GM23338 (cell line): Measurements from ENCODE around the gene DLX4. TPM values are rescaled to one million over a fixed set of nuclear protein-coding genes. Genes with fewer than 3 reads are reported as not detected.
A peak's percentile ranks its signal among the peaks of the same experiment; 100 is the strongest.

ENCODE experiments used
- ATAC-seq: fragments of 200-7000 bp; cut with Tn5 transposase; 3 replicates; pipeline ENCODE4 v1.9.1; 2020
- DNase-seq: peaks from one replicate; pipeline ENCODE4 v3.0.0-alpha.2; 2015; ENCODE audit warnings: low spot score
- H2AFZ ChIP-seq: fragments of 200-600 bp; sonication (generic); 2 replicates; pipeline ENCODE4 v1.8.0; 2016; ENCODE audit warnings: antibody characterized with exemption, mild to moderate bottlenecking, moderate library complexity
- H3F3A ChIP-seq: fragments of 200-600 bp; sonication (generic); replicated peaks from 2 replicates; pipeline ENCODE4 v1.8.0; 2017; ENCODE audit warnings: antibody characterized with exemption, mixed run types, low read depth
- H3K27ac ChIP-seq: fragments of 200-600 bp; sonication (generic); 2 replicates; pipeline ENCODE4 v1.6.1; 2016; ENCODE audit warnings: low read depth
- H3K27me3 ChIP-seq: fragments of 200-600 bp; sonication (generic); 2 replicates; pipeline ENCODE4 v1.8.0; 2016; ENCODE audit warnings: mild to moderate bottlenecking, mixed run types, moderate library complexity; ENCODE audit not compliant: insufficient read depth
- H3K36me3 ChIP-seq: fragments of 200-600 bp; sonication (generic); 2 replicates; pipeline ENCODE4 v1.8.0; 2016; ENCODE audit warnings: mild to moderate bottlenecking; ENCODE audit not compliant: insufficient read depth
- H3K4me1 ChIP-seq: fragments of 200-600 bp; sonication (generic); 2 replicates; pipeline ENCODE4 v1.8.0; 2016; ENCODE audit warnings: mild to moderate bottlenecking, moderate library complexity; ENCODE audit not compliant: insufficient read depth
- H3K4me2 ChIP-seq: fragments of 200-600 bp; sonication (generic); 2 replicates; pipeline ENCODE4 v1.7.1; 2017; ENCODE audit warnings: mixed run types
- H3K4me3 ChIP-seq: fragments of 200-600 bp; sonication (generic); 2 replicates; pipeline ENCODE4 v1.6.1; 2016; ENCODE audit warnings: mixed run types
- H3K79me2 ChIP-seq: fragments of 200-600 bp; sonication (generic); replicated peaks from 2 replicates; pipeline ENCODE4 v1.8.0; 2017; ENCODE audit warnings: mild to moderate bottlenecking; ENCODE audit not compliant: insufficient read depth
- H3K9me2 ChIP-seq: fragments of 200-600 bp; sonication (generic); 2 replicates; pipeline ENCODE4 v1.8.0; 2017; ENCODE audit not compliant: insufficient read depth
- H4K20me1 ChIP-seq: fragments of 200-600 bp; sonication (generic); replicated peaks from 2 replicates; pipeline ENCODE4 v1.8.0; 2017; ENCODE audit warnings: mild to moderate bottlenecking; ENCODE audit not compliant: insufficient read depth
- H3K27ac Mint-ChIP-seq: 2 replicates; pipeline ENCODE4 v1.8.0; 2020; ENCODE audit warnings: inconsistent platforms, mild to moderate bottlenecking, moderate library complexity, mixed read lengths
- H3K27me3 Mint-ChIP-seq: 3 replicates; pipeline ENCODE4 v1.8.0; 2022; ENCODE audit warnings: low read depth, mild to moderate bottlenecking, moderate library complexity, mixed read lengths, inconsistent platforms; ENCODE audit not compliant: insufficient read depth, poor library complexity
- H3K36me3 Mint-ChIP-seq: 3 replicates; pipeline ENCODE4 v1.8.0; 2021; ENCODE audit warnings: low read depth, mild to moderate bottlenecking, inconsistent platforms, moderate library complexity, mixed read lengths
- H3K4me1 Mint-ChIP-seq: 3 replicates; pipeline ENCODE4 v1.8.0; 2020; ENCODE audit warnings: mild to moderate bottlenecking, inconsistent platforms, mixed read lengths
- H3K4me3 Mint-ChIP-seq: 3 replicates; pipeline ENCODE4 v1.8.0; 2021; ENCODE audit warnings: moderate library complexity, mild to moderate bottlenecking, inconsistent platforms, mixed read lengths
- H3K9me3 Mint-ChIP-seq: 3 replicates; pipeline ENCODE4 v1.8.0; 2020; ENCODE audit warnings: moderate library complexity, mild to moderate bottlenecking, inconsistent platforms, mixed read lengths
- CTCF ChIP-seq, 2 experiments: fragments of 200-600 bp in 1 of 2; sonication (generic) in 1 of 2; conservative IDR thresholded peaks; 2 replicates each; pipeline versions ENCODE4 v1.5.1 to v1.6.1; 2016 to 2017; ENCODE audit warnings: antibody characterized with exemption in 2 of 2, low read depth in 2 of 2, mild to moderate bottlenecking in 2 of 2, moderate library complexity in 1 of 2
- EZH2 ChIP-seq: fragments of 200-600 bp; sonication (generic); IDR thresholded peaks from one replicate; pipeline ENCODE4 v1.8.0; 2017; ENCODE audit warnings: antibody characterized with exemption, mild to moderate bottlenecking, low read depth; ENCODE audit not compliant: unreplicated experiment
- EZH2phosphoT487 ChIP-seq: fragments of 200-600 bp; sonication (generic); IDR thresholded peaks from one replicate; pipeline ENCODE4 v1.8.1; 2018; ENCODE audit warnings: antibody characterized with exemption; ENCODE audit not compliant: unreplicated experiment
- JUNB ChIP-seq: IDR thresholded peaks from one replicate; pipeline ENCODE4 v1.6.1; 2016; ENCODE audit warnings: antibody characterized with exemption; ENCODE audit not compliant: unreplicated experiment
- NANOG ChIP-seq: IDR thresholded peaks from 2 replicates; pipeline ENCODE4 v1.6.1; 2016; ENCODE audit warnings: antibody characterized with exemption, borderline replicate concordance
- POLR2AphosphoS5 ChIP-seq: IDR thresholded peaks from 2 replicates; pipeline ENCODE4 v1.6.1; 2016; ENCODE audit warnings: antibody characterized with exemption, low read depth
- REST ChIP-seq: IDR thresholded peaks from one replicate; pipeline ENCODE4 v1.6.1; 2018; ENCODE audit warnings: antibody characterized with exemption; ENCODE audit not compliant: unreplicated experiment
- ZNF331 ChIP-seq: fragments of 250-450 bp; sonication (Bioruptor Pico); IDR thresholded peaks from 2 replicates; pipeline ENCODE4 v1.5.0; 2020; ENCODE audit warnings: low read depth, mild to moderate bottlenecking, moderate library complexity
- ZNF462 ChIP-seq: fragments of 250-450 bp; sonication (Bioruptor Pico); IDR thresholded peaks from 2 replicates; pipeline ENCODE4 v1.5.0; 2020; ENCODE audit warnings: mild to moderate bottlenecking, moderate library complexity
- polyA plus RNA-seq: library from polyadenylated mRNA; unstranded; fragments of >200 nt; fragmentation: Nextera tagmentation; extraction: Ambion mirVana; gene quantifications from 2 replicates; pipeline ENCODE4 v1.2.1, GENCODE V29; 2016
- total RNA-seq: library from RNA; depleted of rRNA; stranded (reverse); fragments of >200 nt; shearing (Covaris generic); gene quantifications from 2 replicates; pipeline ENCODE4 v1.2.3, GENCODE V29; 2014

DLX4 gene
- total and polyA plus RNA-seq, 2 experiments from 2014 or later = 0.10 to 0.79 TPM

GRCh38 chr17:49987681-49988441 lies 18.9 kb downstream of the DLX4 start:
- H3K36me3 Mint-ChIP-seq = no peaks in the 10 kb centered on the region
- Histone ChIP-seq H3K4me2 (peak overlapping the region; percentile 67; the same call in 1 of the 2 replicates), H3K79me2 (no peaks in the 10 kb centered on the region), H3K27ac (no peak overlapping the region), H3K36me3 (no peaks in the 10 kb centered on the region), H4K20me1 (no peaks in the 10 kb centered on the region; the same call in 1 of the 2 replicates), H3K9me2 (no peaks in the 10 kb centered on the region), H3K4me1 (peaks cover 3% of the 10 kb centered on the region; the same call in 1 of the 2 replicates), H3F3A (no peaks in the 10 kb centered on the region), H3K4me3 (0 out of 2 replicates have a peak overlapping the region, but pooled peaks have one; percentile 28), H2AFZ (no peak overlapping the region), H3K27me3 (peaks cover 80% of the 10 kb centered on the region)
- TF ChIP-seq EZH2 (no peak), JUNB (no peak)
- H3K27me3 Mint-ChIP-seq = peaks cover 57% of the 10 kb centered on the region
- peaks cover 15% of the 10 kb centered on the region for H3K4me1 Mint-ChIP-seq
- H3K9me3 Mint-ChIP-seq = no peaks in the 10 kb centered on the region
- peak; percentile 58 for ATAC-seq
- no peak overlapping the region for H3K27ac Mint-ChIP-seq
- H3K4me3 Mint-ChIP-seq = no peak overlapping the region
- DNase-seq = peak; percentile 55

GRCh38 chr17:49989518-49989880 lies 20.5 kb downstream of the DLX4 start:
- no peak overlapping the region for H3K27ac ChIP-seq
- no peak overlapping the region for H3K4me3 Mint-ChIP-seq
- no peaks in the 10 kb centered on the region for H3K36me3 ChIP-seq
- H3K4me1 ChIP-seq = peaks cover 10% of the 10 kb centered on the region
- no peaks in the 10 kb centered on the region for H3K9me3 Mint-ChIP-seq
- no peaks in the 10 kb centered on the region; the same call in 1 of the 2 replicates for H3F3A ChIP-seq
- H3K27ac Mint-ChIP-seq = no peak overlapping the region
- DNase-seq (peak; percentile 4), ATAC-seq (no peak)
- H3K79me2 ChIP-seq = no peaks in the 10 kb centered on the region
- peaks cover 97% of the 10 kb centered on the region for H3K27me3 ChIP-seq
- H3K27me3 Mint-ChIP-seq = peaks cover 71% of the 10 kb centered on the region
- no peak overlapping the region for H3K4me3 ChIP-seq
- no peak overlapping the region for H2AFZ ChIP-seq
- H4K20me1 ChIP-seq = no peaks in the 10 kb centered on the region; the same call in 1 of the 2 replicates
- H3K4me1 Mint-ChIP-seq = peaks cover 18% of the 10 kb centered on the region
- no peaks in the 10 kb centered on the region; the same call in 2 of the 3 replicates for H3K36me3 Mint-ChIP-seq
- no peaks in the 10 kb centered on the region for H3K9me2 ChIP-seq
- H3K4me2 ChIP-seq = no peak overlapping the region
- TF ChIP-seq ZNF462 (CRISPR knock-in tag) = no peak
- no peak for TF ChIP-seq REST
- no peak for TF ChIP-seq NANOG
- no peak for TF ChIP-seq EZH2
- no peak for TF ChIP-seq ZNF331 (CRISPR knock-in tag)
- TF ChIP-seq EZH2phosphoT487 = no peak
- no peak for TF ChIP-seq POLR2AphosphoS5
- TF ChIP-seq CTCF (conservative IDR thresholded peaks at IDR 0.05; ENCODE audit: low read depth in 2 of 2) = no peak
- no peak for TF ChIP-seq JUNB
